Common myeloid progenitor, CD34-positive (primary cell): ENCODE measurements around the gene PSMB9.
A peak's percentile ranks its signal among the peaks of the same experiment; 100 is the strongest.

Experiments used
- CTCF ChIA-PET: fragments of 350-600 bp; sonication (Branson Sonifier 250); formaldehyde crosslinking; loops from one replicate; lab custom pipeline; 2021; ENCODE audit warnings: antibody characterized with exemption; lab: Charles Lee
- POLR2A ChIA-PET: fragments of 350-600 bp; sonication (Branson Sonifier 250); formaldehyde crosslinking; loops from one replicate; lab custom pipeline; 2021; ENCODE audit warnings: antibody characterized with exemption; lab: Charles Lee
- DNase-seq, 3 donors: peaks; one replicate each; pipeline versions ENCODE4 v3.0.0 to v3.0.0-alpha.2; 2013
- H3K27ac ChIP-seq, 2 experiments: 1 replicate in 1 of 2; 2 replicates in 1 of 2; pipeline ENCODE4 v1.7.0; 2013; ENCODE audit warnings: inconsistent platforms in 2 of 2, low read length in 2 of 2, mild to moderate bottlenecking in 2 of 2, low read depth in 1 of 2, moderate library complexity in 1 of 2; ENCODE audit not compliant: severe bottlenecking in 2 of 2, insufficient read depth in 1 of 2, poor library complexity in 1 of 2
- H3K27me3 ChIP-seq, 5 experiments: replicated peaks in 2 of 5; 1 replicate in 3 of 5; 2 replicates in 2 of 5; pipeline versions ENCODE4 v1.6.1 to v1.7.0; 2013; ENCODE audit warnings: low read length in 4 of 5, mild to moderate bottlenecking in 2 of 5, moderate library complexity in 2 of 5, inconsistent platforms in 1 of 5; ENCODE audit not compliant: insufficient read depth in 5 of 5, control insufficient read depth in 4 of 5
- H3K36me3 ChIP-seq, 4 experiments: 1 replicate in 2 of 4; 2 replicates in 2 of 4; pipeline versions ENCODE4 v1.6.1 to v1.7.0; 2013; ENCODE audit warnings: low read length in 3 of 4, control low read depth in 1 of 4, mild to moderate bottlenecking in 1 of 4; ENCODE audit not compliant: control insufficient read depth in 4 of 4, insufficient read depth in 4 of 4
- H3K4me1 ChIP-seq, 4 experiments: 1 replicate in 3 of 4; 2 replicates in 1 of 4; pipeline versions ENCODE4 v1.6.1 to v1.7.1; 2013; ENCODE audit warnings: low read length in 3 of 4, mild to moderate bottlenecking in 3 of 4, control low read depth in 1 of 4, inconsistent platforms in 1 of 4, moderate library complexity in 1 of 4; ENCODE audit not compliant: control insufficient read depth in 4 of 4, insufficient read depth in 4 of 4; ENCODE audit errors: control extremely low read depth in 1 of 4
- H3K4me3 ChIP-seq, 7 experiments: 1 replicate in 4 of 7; 2 replicates in 3 of 7; pipeline versions ENCODE4 v1.5.1 to v1.7.0; 2013; ENCODE audit warnings: mild to moderate bottlenecking in 7 of 7, low read length in 6 of 7, moderate library complexity in 6 of 7, inconsistent platforms in 2 of 7, low read depth in 2 of 7, control low read depth in 1 of 7; ENCODE audit not compliant: insufficient read depth in 4 of 7, control insufficient read depth in 1 of 7; ENCODE audit errors: extremely low read depth in 1 of 7
- H3K9me3 ChIP-seq, 5 experiments: 1 replicate in 4 of 5; 2 replicates in 1 of 5; pipeline versions ENCODE4 v1.6.1 to v1.7.1; 2013; ENCODE audit warnings: low read length in 4 of 5, mild to moderate bottlenecking in 2 of 5, inconsistent platforms in 1 of 5, low read depth in 1 of 5, moderate library complexity in 1 of 5; ENCODE audit not compliant: control insufficient read depth in 4 of 5, insufficient read depth in 2 of 5; ENCODE audit errors: control extremely low read depth in 1 of 5
- WGBS: methylation state at CpG from one replicate; pipeline ENCODE4 v1.1.5; 2013; ENCODE audit not compliant: insufficient coverage; 5-methylcytosine and 5-hydroxymethylcytosine counted together

The PSMB9 gene

DNA sequence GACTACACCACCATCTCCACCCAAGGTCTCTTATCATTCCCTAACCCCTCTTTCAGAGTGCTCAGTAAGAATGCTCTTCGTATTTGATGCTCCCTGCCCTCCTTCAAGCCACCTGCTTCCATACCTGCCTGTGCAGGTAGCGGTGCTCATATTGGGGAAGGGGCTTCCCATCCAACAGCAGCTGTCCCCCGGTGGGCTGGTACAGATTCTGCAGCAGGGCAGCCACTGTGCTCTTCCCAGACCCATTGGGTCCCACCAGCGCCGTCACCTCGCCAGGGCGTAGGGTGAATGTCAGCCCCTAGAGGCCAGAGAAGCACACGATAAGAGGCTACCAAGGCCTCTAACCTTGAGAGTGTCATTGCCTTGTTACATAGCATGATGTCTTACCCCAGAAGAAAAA, 6.2 kb upstream of the PSMB9 start:
- no peak overlapping the region for H3K4me3 ChIP-seq
- POLR2A ChIA-PET: no interaction called here
- peaks cover 26 to 55% (median 41%) of the 10 kb centered on the region in 4 experiments for H3K36me3 ChIP-seq
- DNase-seq: no peak
- CTCF ChIA-PET: interaction anchor here (0.5 kb wide), 1 partner anchor 1579 kb away, joined by 3 read pairs; no protein-coding TSS in a partner anchor
- H3K27me3 ChIP-seq: no peaks in the 10 kb centered on the region
- 96% methylated on average over 8 of the region's 8 CpGs for WGBS
- peaks cover 13 to 57% (median 39%) of the 10 kb centered on the region in 4 experiments for H3K4me1 ChIP-seq
- H3K9me3 ChIP-seq: no peaks in the 10 kb centered on the region
- H3K27ac ChIP-seq: no peak overlapping the region

DNA sequence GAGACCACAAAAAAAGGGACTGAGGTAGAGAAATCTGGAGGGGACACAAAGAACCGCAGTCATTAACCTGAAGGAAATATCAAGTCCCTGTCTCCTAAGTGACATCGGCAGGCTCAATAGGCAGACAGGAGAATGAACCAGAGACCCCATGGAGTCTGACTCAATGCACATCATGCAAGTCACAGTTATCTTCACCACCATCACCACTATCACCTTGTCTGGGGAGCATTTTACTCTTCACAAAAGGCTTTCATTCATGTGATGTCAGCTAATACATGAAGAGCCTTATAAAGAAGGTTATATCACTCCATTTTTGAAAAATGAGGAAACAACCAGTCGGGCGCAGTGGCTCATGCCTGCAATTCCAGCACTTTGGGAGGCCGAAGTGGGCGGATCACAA, 4.9 kb upstream of the PSMB9 start:
- whole genome bisulfite sequencing: 75% methylated on average over 4 of the region's 6 CpGs
- peaks cover 7 to 47% (median 37%) of the 10 kb centered on the region in 4 experiments for H3K4me1 ChIP-seq
- DNase-seq: no peak
- no peak overlapping the region for H3K4me3 ChIP-seq
- CTCF ChIA-PET: interaction anchor here (3.5 kb wide), 1 partner anchor 19 kb away, joined by 16 read pairs; no protein-coding TSS in a partner anchor
- H3K27ac ChIP-seq: peak overlapping the region in 1 of 2 experiments; percentile 12
- H3K9me3 ChIP-seq: no peaks in the 10 kb centered on the region
- no peaks in the 10 kb centered on the region for H3K27me3 ChIP-seq
- peaks cover 25 to 54% (median 41%) of the 10 kb centered on the region in 4 experiments for H3K36me3 ChIP-seq
- POLR2A ChIA-PET: no interaction called here

GRCh38 chr6:32851025-32851424, 3.0 kb upstream of the PSMB9 start:
- ChIA-PET POLR2A (interaction anchor here (0.9 kb wide), 1 partner anchor 13 kb away, joined by 3 read pairs; the partner anchor contains the start of gene TAP2), CTCF (interaction anchor here (1.1 to 3.5 kb wide), 4 partner anchors 8 to 20 kb away, joined by 3 to 23 read pairs (median 10); partner anchors contain the start of gene TAP2)
- Histone ChIP-seq H3K27me3 (no peaks in the 10 kb centered on the region), H3K4me1 (peaks cover 10 to 45% (median 33%) of the 10 kb centered on the region in 4 experiments), H3K27ac (no peak overlapping the region), H3K36me3 (peaks cover 26 to 49% (median 40%) of the 10 kb centered on the region in 4 experiments), H3K9me3 (no peaks in the 10 kb centered on the region), H3K4me3 (no peak overlapping the region)
- no peak for DNase-seq
- 92% methylated on average over 4 of the region's 4 CpGs for WGBS

- Histone ChIP-seq H3K27me3 (no peaks in the 10 kb centered on the region), H3K9me3 (no peaks in the 10 kb centered on the region), H3K4me3 (peak overlapping the region; percentile 88 to 97 (median 95)), H3K4me1 (peaks cover 6 to 35% (median 28%) of the 10 kb centered on the region in 4 experiments), H3K27ac (peak overlapping the region in 1 of 2 experiments; percentile 89), H3K36me3 (peaks cover 24 to 43% (median 34%) of the 10 kb centered on the region in 4 experiments)
- DNase-seq: no peak
- WGBS: 50% methylated on average over 18 of the region's 23 CpGs
- POLR2A ChIA-PET: interaction anchor here (0.5 to 2.2 kb wide), 3 partner anchors 7 to 120 kb away, joined by 5 to 29 read pairs (median 5); partner anchors contain the start of gene PSMB8
- CTCF ChIA-PET: interaction anchor here (1.2 to 7.8 kb wide), 7 partner anchors 12 to 428 kb away, joined by 3 to 94 read pairs (median 16); partner anchors contain the start of gene TAP2
These were observed 1.8 kb upstream of the PSMB9 start for GRCh38 chr6:32852018-32852843.

DNA sequence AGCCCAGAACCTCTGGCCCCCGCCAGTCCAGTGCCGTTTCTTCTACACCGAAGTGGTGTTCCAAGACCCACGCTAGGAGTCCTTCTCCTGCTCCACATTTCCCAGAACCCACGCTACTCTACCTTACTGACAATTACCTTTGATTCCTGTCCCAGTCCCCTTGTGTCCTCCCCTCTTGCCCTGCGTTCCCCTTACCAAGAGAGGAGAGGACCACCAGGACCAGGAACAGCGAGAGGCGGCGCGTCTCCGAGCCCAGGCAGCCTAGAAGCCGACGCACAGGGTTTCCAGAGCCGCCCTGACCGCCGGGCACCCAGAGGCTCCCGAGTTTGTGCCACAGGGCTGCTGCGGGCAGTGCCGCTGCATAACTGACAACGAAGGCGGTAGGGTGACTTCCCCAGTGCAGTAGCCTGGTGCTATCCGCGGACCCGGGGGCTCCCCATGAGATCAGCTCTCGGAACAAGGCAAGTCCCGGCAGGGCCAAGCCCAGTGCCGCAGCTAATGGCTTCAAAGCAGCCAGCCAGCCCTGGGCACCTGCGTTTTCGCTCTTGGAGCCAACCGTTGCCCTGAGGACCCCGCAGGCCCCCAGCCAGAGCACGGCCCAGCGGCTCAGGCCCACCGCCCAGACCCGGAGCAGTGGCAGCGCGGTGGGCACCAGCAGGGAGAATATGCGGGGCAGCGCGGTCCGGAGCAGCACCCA, 1.0 kb upstream of the PSMB9 start:
- peaks cover 18 to 43% (median 29%) of the 10 kb centered on the region in 4 experiments for H3K36me3 ChIP-seq
- WGBS: under 1% methylated on average over 36 of the region's 41 CpGs
- POLR2A ChIA-PET: interaction anchor here (0.5 to 2.3 kb wide), 6 partner anchors 8 to 163 kb away, joined by 3 to 29 read pairs (median 8); partner anchors contain the start of genes PSMB8 and TAP2
- H3K27me3 ChIP-seq: no peaks in the 10 kb centered on the region
- DNase-seq: peak in 2 of 3 donors; percentile 59 to 65
- H3K4me3 ChIP-seq: peak overlapping the region; percentile 88 to 97 (median 95)
- H3K4me1 ChIP-seq: peaks cover 6 to 32% (median 28%) of the 10 kb centered on the region in 4 experiments
- CTCF ChIA-PET: interaction anchor here (0.7 to 7.8 kb wide), 15 partner anchors 8 to 428 kb away, joined by 3 to 94 read pairs (median 4); partner anchors contain the start of genes HLA-DMA, PSMB8 and TAP2
- H3K27ac ChIP-seq: peak overlapping the region; percentile 74 to 89
- H3K9me3 ChIP-seq: no peaks in the 10 kb centered on the region

DNA sequence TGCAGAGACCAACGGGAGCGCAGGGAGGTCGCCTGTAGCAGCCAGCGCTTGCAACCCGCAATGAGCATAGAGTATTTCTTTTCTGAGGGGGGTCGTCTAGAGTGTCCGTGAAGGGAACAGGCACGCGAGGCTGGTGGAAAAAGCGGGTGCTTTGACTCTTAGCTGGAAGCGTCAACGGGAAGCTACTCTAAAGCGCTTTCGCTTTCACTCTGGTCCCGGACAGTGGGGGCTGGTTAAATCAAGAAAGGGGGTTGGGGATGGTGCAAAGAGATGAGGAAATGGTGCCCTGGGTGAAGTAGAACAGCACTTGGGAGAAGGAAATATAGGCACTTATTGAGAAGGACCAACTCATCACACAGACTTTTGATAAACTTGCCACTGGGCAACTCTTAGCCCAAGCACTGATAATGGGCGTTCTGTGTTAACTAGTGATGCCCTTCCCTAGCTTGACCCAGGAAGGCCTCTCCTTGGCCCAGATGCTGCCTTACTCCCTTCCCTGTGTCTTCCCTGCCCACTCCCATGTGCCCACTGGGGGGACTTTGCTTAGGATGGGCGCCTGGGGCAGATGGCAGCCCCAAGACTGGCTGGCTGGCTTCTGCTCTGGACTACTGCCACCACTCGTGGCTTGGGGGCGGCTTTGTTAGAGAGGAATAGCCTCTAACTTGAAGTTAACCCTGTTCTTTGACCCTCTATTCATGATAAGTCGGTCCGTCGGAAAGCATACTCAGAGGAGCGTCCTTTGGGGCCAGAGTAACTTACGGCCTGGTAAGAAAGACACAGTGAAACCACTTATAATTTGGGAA, 585 bp downstream of the PSMB9 start:
- WGBS: 15% methylated on average over 17 of the region's 24 CpGs
- Histone ChIP-seq H3K9me3 (no peaks in the 10 kb centered on the region), H3K27me3 (no peaks in the 10 kb centered on the region), H3K36me3 (peaks cover 13 to 48% (median 27%) of the 10 kb centered on the region in 4 experiments), H3K4me1 (peaks cover 6 to 32% (median 28%) of the 10 kb centered on the region in 4 experiments), H3K4me3 (peak overlapping the region; percentile 88 to 97 (median 95)), H3K27ac (peak overlapping the region; percentile 34 to 89)
- ChIA-PET POLR2A (interaction anchor here (0.6 to 2.3 kb wide), 5 partner anchors 10 to 117 kb away, joined by 3 to 29 read pairs (median 11); partner anchors contain the start of genes PSMB8 and TAP2), CTCF (interaction anchor here (0.6 to 7.8 kb wide), 18 partner anchors 9 to 631 kb away, joined by 3 to 94 read pairs (median 4); partner anchors contain the start of genes HLA-DMA, NOTCH4, PSMB8 and TAP2)
- peak; percentile 68 to 86 (median 85) for DNase-seq
